Suprapubic skin (tissue), 4 donors: ENCODE data around the gene C22orf39. TPM values are rescaled to one million over a fixed set of nuclear protein-coding genes. Genes with fewer than 3 reads are reported as not detected.

Source experiments
- DNase-seq, 2 donors: peaks; one replicate each; pipeline ENCODE4 v3.0.0-alpha.2; 2019; ENCODE audit warnings: low spot score in 2 of 2
- H3K27ac ChIP-seq: fragments of 200-600 bp; sonication (generic); one replicate; pipeline ENCODE4 v1.5.1; 2019
- H3K27me3 ChIP-seq: fragments of 200-600 bp; sonication (generic); one replicate; pipeline ENCODE4 v1.5.1; 2019
- H3K36me3 ChIP-seq: fragments of 200-600 bp; sonication (generic); one replicate; pipeline ENCODE4 v1.5.1; 2019
- H3K4me1 ChIP-seq: fragments of 200-600 bp; sonication (generic); one replicate; pipeline ENCODE4 v1.5.1; 2019
- H3K4me3 ChIP-seq: fragments of 200-600 bp; sonication (generic); one replicate; pipeline ENCODE4 v1.5.1; 2019; ENCODE audit warnings: mild to moderate bottlenecking
- H3K9me3 ChIP-seq: fragments of 200-600 bp; sonication (generic); one replicate; pipeline ENCODE4 v1.5.1; 2019
- EP300 ChIP-seq: sonication (generic); formaldehyde crosslinking; IDR thresholded peaks from one replicate; pipeline ENCODE4 v1.6.1; 2017; ENCODE audit warnings: antibody characterized with exemption
- POLR2A ChIP-seq, 2 donors: fragments of 450-650 bp; IDR thresholded peaks; one replicate each; pipeline ENCODE4 v1.6.1; 2017; ENCODE audit warnings: antibody characterized with exemption in 2 of 2, mild to moderate bottlenecking in 2 of 2, moderate library complexity in 2 of 2
- POLR2AphosphoS5 ChIP-seq, 3 donors: sonication (generic); formaldehyde crosslinking; IDR thresholded peaks; one replicate each; pipeline ENCODE4 v1.6.1; 2017; ENCODE audit warnings: antibody characterized with exemption in 3 of 3
- WGBS: methylation state at CpG from one replicate; pipeline ENCODE4 v1.1.5; 2018; 5-methylcytosine and 5-hydroxymethylcytosine counted together
- total RNA-seq, 4 donors: library from RNA; depleted of rRNA; stranded (reverse); fragments of >200 nt; gene quantifications; one replicate each; pipeline ENCODE4 v1.1.0, GENCODE V29; 2016
- TF ChIP-seq, protein P1 (sequence below), 2 donors: fragments of 200-600 bp in 1 of 2; fragments of 450-650 bp in 1 of 2; sonication (generic) in 1 of 2; IDR thresholded peaks; one replicate each; pipeline ENCODE4 v1.5.1; 2016 to 2019; ENCODE audit warnings: antibody characterized with exemption in 2 of 2, mild to moderate bottlenecking in 1 of 2, moderate library complexity in 1 of 2

The C22orf39 gene
- total RNA-seq, 4 donors from 2014 or later = 49.4 to 67.0 (median 51.7) TPM

DNA sequence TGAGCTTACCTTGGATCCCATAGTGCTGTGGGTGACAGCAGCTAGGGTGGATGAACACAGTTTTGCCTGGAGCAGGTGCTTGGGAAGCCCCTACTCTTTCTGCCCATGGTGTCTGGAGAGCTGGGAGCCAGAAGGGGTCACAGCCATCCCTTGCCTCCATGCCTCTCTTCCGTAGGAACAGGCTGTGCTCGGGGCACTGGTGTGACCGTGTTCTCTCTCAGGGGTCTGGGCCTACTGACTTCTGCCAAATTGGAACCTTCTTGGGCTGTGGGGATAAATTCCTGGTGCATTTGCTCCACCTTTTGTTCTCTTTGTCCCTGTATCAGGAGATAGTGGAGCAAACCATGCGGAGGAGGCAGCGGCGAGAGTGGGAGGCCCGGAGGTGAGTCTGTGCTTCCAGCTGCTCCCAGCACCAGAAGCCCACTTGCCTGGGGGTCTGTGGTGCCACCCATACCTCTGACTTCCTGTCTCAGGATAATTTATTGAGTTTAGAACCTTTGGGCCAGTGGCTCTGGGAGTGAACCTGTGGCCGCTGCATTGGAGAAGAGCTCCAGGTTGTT, 46.6 kb upstream of the C22orf39 start:
- no peaks in the 10 kb centered on the region for H3K36me3 ChIP-seq
- 98% methylated on average over 8 of the region's 8 CpGs for WGBS
- peaks cover 2% of the 10 kb centered on the region for H3K4me1 ChIP-seq
- H3K27me3 ChIP-seq = no peaks in the 10 kb centered on the region
- H3K27ac ChIP-seq = no peak overlapping the region
- DNase-seq = no peak
- H3K9me3 ChIP-seq = no peaks in the 10 kb centered on the region
- TF ChIP-seq, protein P1, sequence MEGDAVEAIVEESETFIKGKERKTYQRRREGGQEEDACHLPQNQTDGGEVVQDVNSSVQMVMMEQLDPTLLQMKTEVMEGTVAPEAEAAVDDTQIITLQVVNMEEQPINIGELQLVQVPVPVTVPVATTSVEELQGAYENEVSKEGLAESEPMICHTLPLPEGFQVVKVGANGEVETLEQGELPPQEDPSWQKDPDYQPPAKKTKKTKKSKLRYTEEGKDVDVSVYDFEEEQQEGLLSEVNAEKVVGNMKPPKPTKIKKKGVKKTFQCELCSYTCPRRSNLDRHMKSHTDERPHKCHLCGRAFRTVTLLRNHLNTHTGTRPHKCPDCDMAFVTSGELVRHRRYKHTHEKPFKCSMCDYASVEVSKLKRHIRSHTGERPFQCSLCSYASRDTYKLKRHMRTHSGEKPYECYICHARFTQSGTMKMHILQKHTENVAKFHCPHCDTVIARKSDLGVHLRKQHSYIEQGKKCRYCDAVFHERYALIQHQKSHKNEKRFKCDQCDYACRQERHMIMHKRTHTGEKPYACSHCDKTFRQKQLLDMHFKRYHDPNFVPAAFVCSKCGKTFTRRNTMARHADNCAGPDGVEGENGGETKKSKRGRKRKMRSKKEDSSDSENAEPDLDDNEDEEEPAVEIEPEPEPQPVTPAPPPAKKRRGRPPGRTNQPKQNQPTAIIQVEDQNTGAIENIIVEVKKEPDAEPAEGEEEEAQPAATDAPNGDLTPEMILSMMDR (IDR thresholded peaks at IDR 0.05) = no peak
- no peak for TF ChIP-seq EP300
- H3K4me3 ChIP-seq = no peak overlapping the region

DNA sequence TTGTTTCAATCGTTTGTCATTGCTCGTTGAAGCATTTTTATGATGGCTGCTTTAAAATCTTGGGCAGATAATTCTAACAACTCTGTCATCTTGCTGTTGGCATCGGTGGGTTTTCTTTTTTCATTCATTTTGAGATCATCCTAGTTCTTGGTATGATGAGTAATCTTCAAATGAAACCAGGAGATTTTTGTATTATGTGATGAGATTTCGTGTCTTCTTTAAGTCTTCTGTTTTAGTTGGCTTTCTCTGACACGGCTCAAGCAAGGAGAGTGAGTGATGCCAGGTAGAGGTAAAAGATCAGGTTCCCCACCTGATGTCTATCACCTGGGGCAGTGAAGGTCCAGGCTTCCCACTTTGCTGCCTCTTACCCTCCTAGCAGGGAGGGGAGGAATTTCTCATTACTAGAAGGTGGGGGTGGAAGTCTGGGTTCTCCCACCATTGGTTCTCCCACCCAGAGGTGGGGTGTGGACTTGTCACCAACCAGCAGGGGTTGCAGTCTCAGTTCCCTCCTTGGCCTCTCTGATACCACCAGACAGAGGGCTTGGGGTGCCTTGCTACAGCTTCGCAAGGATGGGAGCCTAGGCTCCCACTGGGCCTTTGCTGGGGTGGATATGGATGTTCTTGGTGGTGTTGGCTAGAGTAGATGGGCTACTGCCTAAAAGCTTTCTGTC, 45.1 kb upstream of the C22orf39 start:
- H3K4me1 ChIP-seq = peaks cover 4% of the 10 kb centered on the region
- WGBS = 92% methylated on average over 6 of the region's 6 CpGs
- H3K36me3 ChIP-seq = no peaks in the 10 kb centered on the region
- TF ChIP-seq, protein P1 (IDR thresholded peaks at IDR 0.05) = no peak
- TF ChIP-seq POLR2AphosphoS5 (IDR thresholded peaks at IDR 0.05) (no peak), EP300 (no peak), POLR2A (IDR thresholded peaks at IDR 0.05) (no peak)
- no peak for DNase-seq
- no peak overlapping the region for H3K4me3 ChIP-seq
- H3K27ac ChIP-seq = no peak overlapping the region
- H3K27me3 ChIP-seq = no peaks in the 10 kb centered on the region
- H3K9me3 ChIP-seq = no peaks in the 10 kb centered on the region

DNA sequence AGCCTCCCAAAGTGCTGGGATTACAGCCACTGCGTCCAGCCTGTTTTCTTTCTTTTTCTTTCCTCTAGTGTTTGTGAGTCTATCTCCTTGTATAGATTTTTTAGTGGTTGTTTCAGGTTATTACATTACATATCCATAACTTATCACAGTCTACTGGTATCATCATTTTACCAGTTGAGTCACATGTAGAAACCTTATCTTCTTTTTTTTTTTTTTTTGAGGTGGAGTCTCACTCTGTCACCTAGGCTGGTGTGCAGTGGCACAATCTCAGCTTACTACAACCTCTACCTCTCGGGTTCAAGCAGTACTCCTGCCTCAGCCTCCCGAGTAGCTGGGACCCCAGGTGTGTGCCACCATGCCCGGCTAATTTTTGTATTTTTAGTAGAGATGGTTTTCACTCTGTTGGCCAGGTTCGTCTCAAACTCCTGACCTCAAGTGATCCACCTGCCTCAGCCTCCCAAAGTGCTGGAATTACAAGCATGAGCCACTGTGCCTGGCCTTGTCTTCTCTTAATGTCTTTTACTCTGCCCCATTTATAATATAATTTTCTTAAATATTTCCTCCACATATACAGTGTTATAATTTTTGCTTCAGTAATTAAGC, 43.2 kb upstream of the C22orf39 start:
- DNase-seq = no peak

DNA sequence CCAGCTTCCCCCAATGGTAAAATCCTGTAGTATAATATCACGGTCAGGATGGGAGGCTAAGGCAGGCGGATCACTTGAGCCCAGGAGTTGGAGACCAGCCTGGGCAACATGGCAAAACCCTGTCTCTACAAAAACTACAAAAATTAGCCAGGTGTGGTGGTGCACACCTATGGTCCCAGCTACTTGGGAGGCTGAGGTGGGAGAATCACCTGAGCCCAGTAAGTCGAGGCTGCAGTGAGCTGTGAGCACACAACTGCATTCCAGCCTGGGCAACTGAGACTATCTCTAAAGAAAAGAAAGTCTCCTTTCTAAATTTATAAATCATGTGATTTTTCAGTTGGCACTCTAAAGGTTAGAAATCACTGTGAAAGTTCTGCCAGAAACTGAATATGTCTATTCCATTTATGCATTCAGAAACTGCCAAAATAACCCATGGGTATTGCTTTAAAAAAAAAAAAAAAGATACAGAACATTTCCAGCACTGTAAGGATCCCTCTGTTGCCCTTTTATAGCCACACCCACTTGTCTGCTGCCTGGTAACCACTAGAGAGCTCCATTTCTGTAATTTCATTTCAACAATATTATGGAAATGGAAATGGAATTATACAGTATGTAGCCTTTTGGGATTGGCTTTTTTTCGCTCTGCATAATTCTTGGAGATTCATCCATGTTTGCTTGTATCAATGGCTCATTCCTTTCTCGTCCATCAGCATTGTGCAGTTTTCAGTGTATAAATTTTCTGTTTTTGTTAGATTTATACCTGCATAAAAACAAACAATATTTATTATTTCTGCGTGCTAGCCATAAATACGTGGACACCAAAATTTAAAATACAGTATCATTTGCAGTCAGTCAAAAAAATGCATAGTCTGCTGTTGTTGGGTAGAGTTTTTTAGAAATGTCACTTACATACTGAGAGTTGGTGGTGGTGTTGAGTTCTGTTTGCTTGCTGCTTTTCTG, 41.7 kb upstream of the C22orf39 start:
- Histone ChIP-seq H3K4me3 (no peak overlapping the region), H3K9me3 (no peaks in the 10 kb centered on the region), H3K27me3 (no peaks in the 10 kb centered on the region), H3K4me1 (peaks cover 4% of the 10 kb centered on the region), H3K36me3 (no peaks in the 10 kb centered on the region), H3K27ac (no peak overlapping the region)
- 83% methylated on average over 7 of the region's 7 CpGs for WGBS
- TF ChIP-seq POLR2AphosphoS5 (IDR thresholded peaks at IDR 0.05) (no peak), POLR2A (IDR thresholded peaks at IDR 0.05) (no peak), EP300 (no peak)
- TF ChIP-seq, protein P1 (IDR thresholded peaks at IDR 0.05) = no peak
- DNase-seq = no peak

More for the DNA sequence above, 43.2 kb upstream of the C22orf39 start:
- TF ChIP-seq, protein P1 (IDR thresholded peaks at IDR 0.05) = no peak
- no peak for TF ChIP-seq EP300
- no peak for TF ChIP-seq POLR2A (IDR thresholded peaks at IDR 0.05)
- no peaks in the 10 kb centered on the region for H3K9me3 ChIP-seq
- 98% methylated on average over 5 of the region's 5 CpGs for WGBS
- no peaks in the 10 kb centered on the region for H3K27me3 ChIP-seq
- H3K36me3 ChIP-seq = no peaks in the 10 kb centered on the region
- H3K4me3 ChIP-seq = no peak overlapping the region
- peaks cover 4% of the 10 kb centered on the region for H3K4me1 ChIP-seq
- H3K27ac ChIP-seq = no peak overlapping the region
